Nephron (organoid): ENCODE data around the gene SUN2.
"Not testable (repeated sequence)": the region's sequence is repeated elsewhere in the genome, so short reads cannot be mapped to it uniquely, and the experiment has no call there.

Experiments
- H3K27ac Mint-ChIP-seq, 3 experiments: 2 replicates each; pipeline ENCODE4 v1.8.0; 2020; ENCODE audit warnings: mixed read lengths in 3 of 3, mild to moderate bottlenecking in 2 of 3, moderate library complexity in 1 of 3
- H3K27me3 Mint-ChIP-seq: 2 replicates; pipeline ENCODE4 v1.8.0; 2021; ENCODE audit warnings: low read depth, mild to moderate bottlenecking, moderate library complexity, mixed read lengths
- H3K36me3 Mint-ChIP-seq: 2 replicates; pipeline ENCODE4 v1.8.0; 2020; ENCODE audit warnings: low read depth, mixed read lengths
- H3K4me1 Mint-ChIP-seq: 2 replicates; pipeline ENCODE4 v1.8.0; 2020; ENCODE audit warnings: mixed read lengths
- H3K4me3 Mint-ChIP-seq, 3 experiments: 2 replicates each; pipeline ENCODE4 v1.8.0; 2020; ENCODE audit warnings: mild to moderate bottlenecking in 3 of 3, mixed read lengths in 3 of 3, moderate library complexity in 2 of 3
- H3K9me3 Mint-ChIP-seq: 2 replicates; pipeline ENCODE4 v1.8.0; 2020; ENCODE audit warnings: mixed read lengths
- TF ChIP-seq, protein P1 (sequence below), 3 experiments: fragments of 200-600 bp; sonication (generic); IDR thresholded peaks; one replicate each; pipeline ENCODE4 v1.5.0; 2021; ENCODE audit warnings: antibody characterized with exemption in 3 of 3; ENCODE audit not compliant: unreplicated experiment in 3 of 3

Gene SUN2, protein sequence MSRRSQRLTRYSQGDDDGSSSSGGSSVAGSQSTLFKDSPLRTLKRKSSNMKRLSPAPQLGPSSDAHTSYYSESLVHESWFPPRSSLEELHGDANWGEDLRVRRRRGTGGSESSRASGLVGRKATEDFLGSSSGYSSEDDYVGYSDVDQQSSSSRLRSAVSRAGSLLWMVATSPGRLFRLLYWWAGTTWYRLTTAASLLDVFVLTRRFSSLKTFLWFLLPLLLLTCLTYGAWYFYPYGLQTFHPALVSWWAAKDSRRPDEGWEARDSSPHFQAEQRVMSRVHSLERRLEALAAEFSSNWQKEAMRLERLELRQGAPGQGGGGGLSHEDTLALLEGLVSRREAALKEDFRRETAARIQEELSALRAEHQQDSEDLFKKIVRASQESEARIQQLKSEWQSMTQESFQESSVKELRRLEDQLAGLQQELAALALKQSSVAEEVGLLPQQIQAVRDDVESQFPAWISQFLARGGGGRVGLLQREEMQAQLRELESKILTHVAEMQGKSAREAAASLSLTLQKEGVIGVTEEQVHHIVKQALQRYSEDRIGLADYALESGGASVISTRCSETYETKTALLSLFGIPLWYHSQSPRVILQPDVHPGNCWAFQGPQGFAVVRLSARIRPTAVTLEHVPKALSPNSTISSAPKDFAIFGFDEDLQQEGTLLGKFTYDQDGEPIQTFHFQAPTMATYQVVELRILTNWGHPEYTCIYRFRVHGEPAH

DNA sequence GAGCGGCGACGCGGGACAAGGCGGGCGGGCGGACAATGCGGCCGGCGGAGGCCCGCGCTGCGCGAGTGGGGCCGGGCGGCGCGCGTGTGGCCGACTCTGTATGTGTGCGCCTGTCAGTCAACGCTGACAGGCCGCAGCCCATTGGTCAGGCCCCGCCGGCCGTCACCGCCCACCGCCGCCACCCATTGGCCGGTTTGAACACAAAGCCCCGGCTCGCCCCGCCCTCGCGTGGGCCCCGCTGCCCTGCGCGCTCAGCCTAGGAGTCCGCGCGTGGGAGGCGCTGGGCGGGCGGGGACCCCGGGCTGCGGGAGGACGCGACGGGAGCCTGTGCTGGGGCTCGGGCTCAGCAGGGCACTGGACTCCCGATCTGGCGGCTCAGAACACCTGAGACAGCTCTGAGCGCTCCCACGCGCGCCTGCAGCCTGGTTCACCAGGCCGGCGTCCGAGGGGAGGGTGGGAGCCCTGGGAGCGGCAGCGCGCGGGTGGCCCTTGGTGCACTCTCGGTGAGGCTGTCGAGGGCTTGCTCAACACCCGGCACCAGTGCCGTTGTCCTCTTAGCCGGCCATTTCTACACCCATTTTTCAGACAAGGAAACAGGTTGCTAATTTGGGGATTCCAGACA lies at the start of gene SUN2:
SUN2 (minus strand) TSS at position 88 of the 622 bp plus-strand sequence. CDS start 3,370 bp downstream, outside the sequence.
- Mint-ChIP-seq H3K36me3 (peaks cover 11% of the 10 kb centered on the region), H3K9me3 (no peaks in the 10 kb centered on the region), H3K4me3 (peak within 1 kb of the TSS; percentile 91 to 94 (median 91)), H3K27me3 (peaks cover 9% of the 10 kb centered on the region), H3K27ac (peak within 1 kb of the TSS; percentile 84 to 93 (median 90)), H3K4me1 (peaks cover 56% of the 10 kb centered on the region)
- TF ChIP-seq, protein P1, sequence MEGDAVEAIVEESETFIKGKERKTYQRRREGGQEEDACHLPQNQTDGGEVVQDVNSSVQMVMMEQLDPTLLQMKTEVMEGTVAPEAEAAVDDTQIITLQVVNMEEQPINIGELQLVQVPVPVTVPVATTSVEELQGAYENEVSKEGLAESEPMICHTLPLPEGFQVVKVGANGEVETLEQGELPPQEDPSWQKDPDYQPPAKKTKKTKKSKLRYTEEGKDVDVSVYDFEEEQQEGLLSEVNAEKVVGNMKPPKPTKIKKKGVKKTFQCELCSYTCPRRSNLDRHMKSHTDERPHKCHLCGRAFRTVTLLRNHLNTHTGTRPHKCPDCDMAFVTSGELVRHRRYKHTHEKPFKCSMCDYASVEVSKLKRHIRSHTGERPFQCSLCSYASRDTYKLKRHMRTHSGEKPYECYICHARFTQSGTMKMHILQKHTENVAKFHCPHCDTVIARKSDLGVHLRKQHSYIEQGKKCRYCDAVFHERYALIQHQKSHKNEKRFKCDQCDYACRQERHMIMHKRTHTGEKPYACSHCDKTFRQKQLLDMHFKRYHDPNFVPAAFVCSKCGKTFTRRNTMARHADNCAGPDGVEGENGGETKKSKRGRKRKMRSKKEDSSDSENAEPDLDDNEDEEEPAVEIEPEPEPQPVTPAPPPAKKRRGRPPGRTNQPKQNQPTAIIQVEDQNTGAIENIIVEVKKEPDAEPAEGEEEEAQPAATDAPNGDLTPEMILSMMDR (IDR thresholded peaks at IDR 0.05; ENCODE audit: unreplicated experiment in 3 of 3), result no peak

DNA sequence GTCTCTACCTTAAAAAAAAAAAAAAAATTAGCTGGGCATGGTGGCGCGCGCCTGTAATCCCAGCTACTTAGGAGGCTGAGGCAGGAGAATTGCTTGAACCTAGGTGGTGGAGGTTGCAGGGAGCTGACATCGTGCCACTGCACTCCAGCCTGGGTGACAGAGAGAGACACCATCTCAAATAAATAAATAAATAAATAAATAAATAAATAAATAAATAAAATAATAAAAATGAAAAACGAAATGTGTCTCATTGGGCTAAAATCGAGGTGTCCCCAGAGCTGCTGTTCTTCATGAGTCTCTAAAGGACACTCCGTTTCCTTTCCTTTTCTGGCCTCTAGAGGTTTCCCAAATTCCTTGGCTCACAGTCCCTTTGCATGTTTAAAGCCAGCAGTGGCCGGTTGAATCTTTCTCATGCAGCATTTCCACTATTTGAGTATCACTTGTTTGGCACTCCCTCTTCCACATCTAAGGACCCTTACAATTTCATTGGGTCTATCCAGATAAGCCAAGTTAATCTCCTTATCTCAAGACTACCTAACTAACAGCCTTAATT lies 49.3 kb upstream of the SUN2 start:
- H3K36me3 Mint-ChIP-seq, H3K4me3 Mint-ChIP-seq, H3K27ac Mint-ChIP-seq, H3K4me1 Mint-ChIP-seq: not testable (repeated sequence)
- H3K9me3 Mint-ChIP-seq, result peaks cover 15% of the 10 kb centered on the region
- peaks cover 35% of the 10 kb centered on the region for H3K27me3 Mint-ChIP-seq

DNA sequence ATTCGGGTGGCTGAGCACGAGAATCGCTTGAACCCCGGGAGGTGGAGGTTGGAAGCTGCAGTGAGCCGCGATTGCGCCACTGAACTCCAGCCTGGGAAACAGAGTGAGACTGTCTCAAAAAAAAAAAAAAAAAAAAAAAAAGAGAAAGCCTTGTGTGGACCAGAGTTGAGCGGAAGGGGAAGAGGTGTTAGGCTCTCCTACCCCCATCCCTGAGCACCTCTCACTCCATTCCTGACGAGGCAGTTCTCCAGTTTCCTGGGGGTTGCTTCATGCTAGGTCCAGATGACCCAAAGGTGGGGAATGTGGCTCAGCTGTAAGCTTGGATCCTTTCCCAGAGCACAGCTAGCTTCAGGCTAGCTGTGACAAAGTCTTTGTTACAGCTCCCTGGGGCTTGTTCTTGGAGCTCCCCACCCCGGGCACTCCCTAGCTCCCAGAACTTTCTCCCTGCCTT lies 46.9 kb upstream of the SUN2 start:
- Mint-ChIP-seq H3K27me3 (peaks cover 48% of the 10 kb centered on the region), H3K4me1 (no peaks in the 10 kb centered on the region), H3K9me3 (peaks cover 2% of the 10 kb centered on the region), H3K4me3 (no peak overlapping the region), H3K36me3 (no peaks in the 10 kb centered on the region), H3K27ac (no peak overlapping the region)
- TF ChIP-seq, protein P1 (IDR thresholded peaks at IDR 0.05; ENCODE audit: unreplicated experiment in 3 of 3), result no peak

DNA sequence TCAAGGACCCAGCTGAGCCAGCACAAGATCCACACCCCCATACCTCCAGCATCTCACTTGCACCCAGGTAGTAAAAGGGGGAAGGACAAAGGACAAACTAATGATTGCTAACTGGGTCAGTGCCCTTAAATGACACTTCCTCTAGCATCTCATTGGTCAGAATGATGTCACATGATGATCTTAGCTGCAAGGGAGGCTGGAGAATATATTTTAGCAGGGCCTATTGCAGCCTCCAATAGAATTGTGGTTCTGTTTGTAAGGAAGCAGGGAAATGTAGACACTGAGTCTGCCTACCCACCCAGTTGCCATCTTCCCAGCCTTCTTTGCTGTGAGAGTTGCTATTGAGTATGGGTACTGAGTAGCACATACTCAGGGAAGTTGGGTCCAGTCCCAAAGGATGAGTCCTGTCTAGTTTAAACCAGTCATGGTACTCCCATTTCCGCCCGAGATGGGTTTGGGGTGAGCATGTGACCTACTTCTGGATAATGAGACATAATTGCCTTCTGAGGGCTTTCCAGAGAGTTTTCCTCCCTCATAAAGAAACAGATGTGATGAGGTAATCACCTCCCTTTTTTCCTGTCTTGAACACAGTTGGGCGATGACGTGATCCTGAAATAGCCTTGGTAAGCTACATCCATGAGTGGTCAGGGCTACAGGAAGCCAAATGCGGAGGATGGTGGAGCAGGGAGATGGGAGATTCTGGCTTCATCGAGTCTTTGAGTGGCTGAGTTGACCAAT lies 43.6 kb upstream of the SUN2 start:
- H3K36me3 Mint-ChIP-seq, result no peaks in the 10 kb centered on the region
- no peak overlapping the region for H3K4me3 Mint-ChIP-seq
- H3K4me1 Mint-ChIP-seq, result peaks cover under 1% of the 10 kb centered on the region
- H3K9me3 Mint-ChIP-seq, result no peaks in the 10 kb centered on the region
- no peak overlapping the region for H3K27ac Mint-ChIP-seq
- H3K27me3 Mint-ChIP-seq, result peaks cover 67% of the 10 kb centered on the region
- TF ChIP-seq, protein P1 (IDR thresholded peaks at IDR 0.05; ENCODE audit: unreplicated experiment in 3 of 3), result no peak

DNA sequence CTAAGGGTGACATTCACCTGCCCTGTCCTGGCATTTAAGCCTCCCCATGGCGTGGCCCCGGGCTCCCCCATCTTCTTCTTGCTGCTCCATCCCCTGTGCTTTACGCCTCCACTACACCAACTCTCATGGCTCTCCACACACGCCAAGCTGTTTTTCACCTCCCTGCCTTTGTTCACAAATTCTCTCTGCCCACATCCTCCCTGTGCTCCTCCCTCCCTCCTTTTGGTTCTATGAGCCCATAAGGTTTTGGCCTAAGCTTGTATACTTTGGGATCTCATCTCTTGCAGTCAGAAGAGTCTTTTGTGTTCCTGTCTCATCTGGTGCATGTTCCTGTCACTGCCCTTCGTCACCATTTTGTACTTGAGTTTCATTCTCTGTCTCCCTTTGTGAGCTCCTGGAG lies 42.7 kb upstream of the SUN2 start:
- Mint-ChIP-seq H3K9me3 (no peaks in the 10 kb centered on the region), H3K36me3 (no peaks in the 10 kb centered on the region), H3K27me3 (peaks cover 65% of the 10 kb centered on the region), H3K4me1 (peaks cover 6% of the 10 kb centered on the region), H3K4me3 (no peak overlapping the region), H3K27ac (no peak overlapping the region)
- TF ChIP-seq, protein P1 (IDR thresholded peaks at IDR 0.05; ENCODE audit: unreplicated experiment in 3 of 3), result no peak
